WTC11 (cell line): Measurements from ENCODE around the gene SMYD3. TPM values are rescaled to one million over a fixed set of nuclear protein-coding genes. Genes with fewer than 3 reads are reported as not detected.

ENCODE experiments used
- ATAC-seq: fragments of 200-7000 bp; cut with Tn5 transposase; 2 replicates; pipeline ENCODE4 v1.10.0; 2021; ENCODE audit warnings: mild to moderate bottlenecking, moderate library complexity
- CTCF ChIA-PET: fragments of 300-600 bp; sonication (Branson Sonifier 250); formaldehyde crosslinking; loops from one replicate; lab custom pipeline; 2021; ENCODE audit warnings: antibody characterized with exemption; lab: Charles Lee
- POLR2A ChIA-PET: fragments of 350-600 bp; sonication (Branson Sonifier 250); formaldehyde crosslinking; loops from one replicate; lab custom pipeline; 2021; ENCODE audit warnings: antibody characterized with exemption; lab: Charles Lee
- DNase-seq: peaks from one replicate; pipeline ENCODE4 v3.0.0; 2021; ENCODE audit warnings: low spot score
- H3K27ac Mint-ChIP-seq: 2 replicates; pipeline ENCODE4 v1.8.0; 2021; ENCODE audit warnings: mixed read lengths
- H3K27me3 Mint-ChIP-seq: 2 replicates; pipeline ENCODE4 v1.8.0; 2021; ENCODE audit warnings: low read depth, mild to moderate bottlenecking, moderate library complexity, mixed read lengths
- H3K36me3 Mint-ChIP-seq: 2 replicates; pipeline ENCODE4 v1.8.0; 2021; ENCODE audit warnings: mixed read lengths
- H3K4me1 Mint-ChIP-seq: 2 replicates; pipeline ENCODE4 v1.8.0; 2022; ENCODE audit warnings: mixed read lengths
- H3K4me3 Mint-ChIP-seq: 2 replicates; pipeline ENCODE4 v1.8.0; 2021; ENCODE audit warnings: mild to moderate bottlenecking, moderate library complexity, mixed read lengths
- H3K9me3 Mint-ChIP-seq: 2 replicates; pipeline ENCODE4 v1.8.0; 2021; ENCODE audit warnings: mixed read lengths
- ATF1 ChIP-seq: sonication (generic); formaldehyde crosslinking; IDR thresholded peaks from 2 replicates; pipeline ENCODE4 v1.8.1; 2023; ENCODE audit warnings: mild to moderate bottlenecking, moderate library complexity, missing genetic modification reagents
- CTCF ChIP-seq: fragments of 200-600 bp; IDR thresholded peaks from 2 replicates; pipeline ENCODE4 v1.8.0; 2022; ENCODE audit warnings: antibody characterized with exemption
- ELF4 ChIP-seq: sonication (generic); formaldehyde crosslinking; IDR thresholded peaks from 2 replicates; pipeline ENCODE4 v1.8.1; 2022; ENCODE audit warnings: low read depth, mild to moderate bottlenecking, moderate library complexity, missing genetic modification reagents
- ESRRA ChIP-seq: sonication (generic); formaldehyde crosslinking; IDR thresholded peaks from 2 replicates; pipeline ENCODE4 v1.8.1; 2022; ENCODE audit warnings: mild to moderate bottlenecking, missing genetic modification reagents, borderline replicate concordance
- IRF2 ChIP-seq: sonication (generic); formaldehyde crosslinking; IDR thresholded peaks from 2 replicates; pipeline ENCODE4 v1.8.0; 2022; ENCODE audit warnings: low read depth, missing genetic modification reagents, borderline replicate concordance
- MYBL2 ChIP-seq: sonication (generic); formaldehyde crosslinking; IDR thresholded peaks from 2 replicates; pipeline ENCODE4 v1.8.1; 2023; ENCODE audit warnings: mild to moderate bottlenecking, moderate library complexity, missing genetic modification reagents
- NFE2L1 ChIP-seq: sonication (generic); formaldehyde crosslinking; IDR thresholded peaks from 2 replicates; pipeline ENCODE4 v1.8.1; 2023; ENCODE audit warnings: missing genetic modification reagents
- NFYB ChIP-seq: sonication (generic); formaldehyde crosslinking; conservative IDR thresholded peaks from 2 replicates; pipeline ENCODE4 v1.8.0; 2022; ENCODE audit warnings: low read depth, missing genetic modification reagents
- PRDM15 ChIP-seq: sonication (generic); formaldehyde crosslinking; IDR thresholded peaks from 2 replicates; pipeline ENCODE4 v1.8.0; 2022; ENCODE audit warnings: missing genetic modification reagents
- RORB ChIP-seq: fragments of 250-450 bp; sonication (Bioruptor Pico); IDR thresholded peaks from 2 replicates; pipeline ENCODE4 v1.9.0; 2021; ENCODE audit warnings: mild to moderate bottlenecking
- SMAD4 ChIP-seq: sonication (generic); formaldehyde crosslinking; IDR thresholded peaks from 2 replicates; pipeline ENCODE4 v1.8.0; 2022; ENCODE audit warnings: mild to moderate bottlenecking, missing genetic modification reagents
- ZBTB21 ChIP-seq: sonication (generic); formaldehyde crosslinking; IDR thresholded peaks from 2 replicates; pipeline ENCODE4 v1.8.1; 2023; ENCODE audit warnings: mild to moderate bottlenecking, missing genetic modification reagents, borderline replicate concordance
- ZMAT4 ChIP-seq: fragments of 250-450 bp; sonication (Bioruptor Pico); IDR thresholded peaks from 2 replicates; pipeline ENCODE4 v1.9.0; 2021; ENCODE audit warnings: mild to moderate bottlenecking
- ZNF219 ChIP-seq: sonication (generic); formaldehyde crosslinking; IDR thresholded peaks from 2 replicates; pipeline ENCODE4 v1.8.0; 2023; ENCODE audit warnings: missing genetic modification reagents, mild to moderate bottlenecking, borderline replicate concordance
- ZNF317 ChIP-seq: sonication (generic); formaldehyde crosslinking; IDR thresholded peaks from 2 replicates; pipeline ENCODE4 v1.8.1; 2023; ENCODE audit warnings: low read depth, mild to moderate bottlenecking, moderate library complexity, missing genetic modification reagents, borderline replicate concordance
- ZNF416 ChIP-seq: fragments of 250-450 bp; sonication (Bioruptor Pico); IDR thresholded peaks from 2 replicates; pipeline ENCODE4 v1.9.0; 2021; ENCODE audit warnings: mild to moderate bottlenecking, inconsistent platforms
- ZNF512 ChIP-seq: sonication (generic); formaldehyde crosslinking; IDR thresholded peaks from 2 replicates; pipeline ENCODE4 v1.8.1; 2022; ENCODE audit warnings: missing genetic modification reagents, borderline replicate concordance
- ZSCAN18 ChIP-seq: fragments of 250-450 bp; sonication (Bioruptor Pico); IDR thresholded peaks from 2 replicates; pipeline ENCODE4 v2.1.2; 2022; ENCODE audit warnings: mild to moderate bottlenecking, moderate library complexity
- total RNA-seq: library from RNA; stranded (reverse); gene quantifications from 3 replicates; pipeline ENCODE4 v1.2.3, GENCODE V29; 2021

Gene SMYD3
- total RNA-seq, 1 experiment from 2014 or later, result 21.4 TPM

- peaks cover 47% of the 10 kb centered on the region for H3K9me3 Mint-ChIP-seq
- H3K4me1 Mint-ChIP-seq, result no peaks in the 10 kb centered on the region
- DNase-seq (no peak), ATAC-seq (no peak)
- peaks cover 28% of the 10 kb centered on the region for H3K36me3 Mint-ChIP-seq
- H3K27ac Mint-ChIP-seq, result no peak overlapping the region
- no peak overlapping the region for H3K4me3 Mint-ChIP-seq
- CTCF ChIA-PET, result interaction anchor here (1.3 to 1.5 kb wide), 2 partner anchors 10 to 101 kb away, joined by 3 to 14 read pairs; no protein-coding TSS in a partner anchor
- POLR2A ChIA-PET, result no interaction called here
- no peak for TF ChIP-seq ESRRA (CRISPR knock-in tag)
- no peak for TF ChIP-seq SMAD4 (CRISPR knock-in tag)
- no peak for TF ChIP-seq ZNF512 (CRISPR knock-in tag)
- TF ChIP-seq ZMAT4 (CRISPR knock-in tag), result no peak
- TF ChIP-seq PRDM15 (CRISPR knock-in tag), result no peak
- no peak for TF ChIP-seq RORB (CRISPR knock-in tag)
- TF ChIP-seq NFE2L1, result no peak
- no peak for TF ChIP-seq MYBL2 (CRISPR knock-in tag)
- no peak for TF ChIP-seq IRF2 (CRISPR knock-in tag)
- TF ChIP-seq ZBTB21 (CRISPR knock-in tag), result no peak
- TF ChIP-seq ZNF317 (CRISPR knock-in tag), result no peak
- no peak for TF ChIP-seq ATF1 (CRISPR knock-in tag)
- no peak for TF ChIP-seq ZNF219 (CRISPR knock-in tag)
- no peak for TF ChIP-seq ELF4 (CRISPR knock-in tag)
- no peak for TF ChIP-seq CTCF
- TF ChIP-seq ZSCAN18 (CRISPR knock-in tag), result no peak
- no peak for TF ChIP-seq ZNF416 (CRISPR knock-in tag)
- TF ChIP-seq NFYB (CRISPR knock-in tag), result no peak
- peaks cover under 1% of the 10 kb centered on the region; the same call in 1 of the 2 replicates for H3K27me3 Mint-ChIP-seq
These were observed 608.5 kb downstream of the SMYD3 start for GRCh38 chr1:245898581-245898980.
